Measurements from ENCODE around the gene SLC10A3.
"Not testable (repeated sequence)": the region's sequence is repeated elsewhere in the genome, so short reads cannot be mapped to it uniquely, and the experiment has no call there.

Gene SLC10A3

DNA sequence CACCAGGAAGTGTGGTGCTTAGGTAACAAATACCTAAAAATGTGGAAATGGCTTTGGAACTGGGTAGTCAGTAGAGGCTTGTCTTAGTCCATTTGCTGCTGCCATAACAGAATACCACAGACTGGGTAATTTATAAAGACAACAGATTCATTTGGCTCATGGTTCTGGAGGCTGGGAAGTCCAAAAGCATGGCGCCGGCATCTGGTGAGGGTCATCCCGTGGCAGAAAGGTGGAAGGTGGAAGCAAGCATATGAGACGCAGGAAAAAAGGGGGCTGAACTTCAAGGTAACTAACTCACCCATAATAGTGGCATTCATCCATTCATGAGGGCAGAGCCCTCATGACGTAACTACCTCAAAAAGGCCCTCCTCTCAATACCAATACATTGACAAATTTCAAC lies 19.0 kb upstream of the SLC10A3 start:
- DNase-seq (ENCODE audit: low read depth): no peak

DNA sequence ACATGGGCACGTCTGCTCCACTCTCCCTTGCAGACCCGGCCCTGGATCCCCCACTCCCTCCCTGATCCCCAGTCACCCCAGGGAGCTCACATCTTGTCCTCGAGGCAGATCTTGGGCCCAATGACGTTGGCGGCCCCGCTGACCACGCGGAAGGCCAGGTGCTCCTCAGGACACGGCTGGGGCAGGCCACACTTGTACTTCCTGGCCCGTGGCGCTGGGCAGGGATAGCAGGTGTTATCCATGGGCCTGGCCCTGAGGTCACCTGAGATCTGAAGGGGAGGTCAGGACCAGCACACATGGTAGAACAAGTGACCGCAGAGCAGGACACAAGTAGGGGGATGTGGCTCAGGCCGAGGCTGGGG lies 17.9 kb upstream of the SLC10A3 start:
- DNase-seq (ENCODE audit: low read depth): no peak

DNA sequence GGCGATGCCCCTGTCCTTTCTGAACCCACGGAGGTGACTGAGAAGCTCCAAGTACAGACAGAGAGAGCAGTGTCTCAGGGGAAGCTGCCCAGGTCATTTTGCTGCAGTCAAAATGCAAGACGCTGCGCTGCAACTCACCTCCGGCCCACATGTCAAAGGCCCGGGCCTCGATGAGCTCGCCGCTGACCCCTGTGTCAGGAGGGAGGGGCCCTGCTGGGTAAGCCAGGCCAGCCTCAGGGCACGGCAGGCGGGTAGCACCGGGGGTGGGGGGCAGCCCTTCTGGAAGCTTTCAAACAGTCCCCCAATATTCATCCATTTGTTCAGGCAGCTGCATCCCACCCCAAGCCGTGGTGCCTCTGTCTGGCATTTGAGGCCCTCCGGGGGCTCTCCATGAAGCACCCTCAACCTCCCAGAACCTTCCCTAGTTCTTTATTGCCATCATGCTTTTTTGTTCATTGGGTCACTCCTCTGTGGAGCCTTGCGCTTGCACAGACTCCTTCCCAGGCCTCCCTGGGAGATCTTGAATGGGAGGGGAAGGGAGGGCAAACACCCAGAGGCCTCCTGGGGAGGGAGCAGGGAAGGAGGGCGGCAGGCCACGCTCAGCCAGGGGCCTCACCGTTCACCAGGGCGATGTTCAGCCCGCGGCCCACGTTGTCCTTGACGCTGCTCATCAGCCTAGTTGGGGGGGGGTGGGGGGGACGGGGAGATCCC lies 17.4 kb upstream of the SLC10A3 start:
- DNase-seq (ENCODE audit: low read depth): no peak

DNA sequence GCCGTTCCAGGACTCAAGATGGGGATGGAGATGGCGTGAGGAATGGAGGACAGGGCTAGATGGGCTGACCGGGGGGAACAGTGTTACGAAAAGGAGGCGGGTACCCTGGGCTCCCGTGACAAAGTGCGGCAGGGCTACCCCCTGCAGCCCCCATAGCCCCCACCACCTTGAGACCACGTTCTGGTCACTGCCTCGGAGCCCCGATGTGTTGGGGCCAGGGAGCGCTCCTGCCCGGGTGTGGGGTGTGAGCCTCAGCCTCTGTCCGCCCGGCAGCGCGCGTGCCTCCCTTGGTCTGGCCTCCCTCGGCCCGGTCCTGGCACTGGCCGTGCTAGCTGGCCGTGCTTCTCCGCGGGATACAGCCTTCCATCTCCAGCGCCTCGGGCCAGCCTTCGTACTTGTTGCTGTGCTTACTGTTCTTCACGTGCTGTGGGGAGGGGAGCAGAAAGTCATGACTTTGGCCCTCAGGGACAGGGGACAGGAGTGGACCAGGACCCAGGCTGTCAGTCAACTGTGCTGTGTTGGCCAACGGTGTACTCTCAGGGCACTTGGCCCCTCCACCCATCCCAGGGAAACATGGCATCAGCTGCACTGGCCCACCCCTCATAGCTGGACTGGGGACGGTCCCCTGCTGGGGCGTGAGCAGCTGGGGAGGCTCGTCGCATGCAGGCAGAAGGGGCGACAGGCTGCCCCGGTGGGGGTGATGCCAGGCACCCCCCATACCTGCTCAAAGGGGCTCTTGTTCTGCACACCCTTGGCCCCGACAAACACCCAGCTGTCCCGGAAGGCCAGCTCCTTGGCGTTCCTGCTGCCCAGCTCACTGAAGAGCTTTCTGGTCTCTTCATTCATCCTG lies 16.3 kb upstream of the SLC10A3 start:
- DNase-seq (ENCODE audit: low read depth): no peak

DNA sequence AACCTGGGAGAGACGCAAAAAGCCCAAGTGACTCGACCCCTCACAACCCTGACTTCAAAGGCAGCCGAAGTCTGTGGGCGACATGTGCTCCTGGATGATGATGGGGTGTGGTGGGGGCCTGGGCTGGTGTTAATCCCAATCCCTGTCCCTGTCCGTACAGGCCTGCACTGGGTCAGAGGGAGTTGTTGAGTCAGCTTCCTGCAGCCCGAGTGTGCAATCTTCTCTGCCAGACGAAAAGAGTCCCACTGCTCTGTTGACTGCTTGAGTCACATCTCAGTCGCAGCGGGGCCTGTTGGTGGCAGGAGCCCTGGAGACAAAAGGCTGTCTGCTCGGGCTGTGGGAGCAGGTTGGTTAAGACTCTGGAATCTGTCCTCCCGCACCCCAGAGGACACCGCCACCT lies 15.3 kb upstream of the SLC10A3 start:
- no peak for DNase-seq (ENCODE audit: low read depth)

DNA sequence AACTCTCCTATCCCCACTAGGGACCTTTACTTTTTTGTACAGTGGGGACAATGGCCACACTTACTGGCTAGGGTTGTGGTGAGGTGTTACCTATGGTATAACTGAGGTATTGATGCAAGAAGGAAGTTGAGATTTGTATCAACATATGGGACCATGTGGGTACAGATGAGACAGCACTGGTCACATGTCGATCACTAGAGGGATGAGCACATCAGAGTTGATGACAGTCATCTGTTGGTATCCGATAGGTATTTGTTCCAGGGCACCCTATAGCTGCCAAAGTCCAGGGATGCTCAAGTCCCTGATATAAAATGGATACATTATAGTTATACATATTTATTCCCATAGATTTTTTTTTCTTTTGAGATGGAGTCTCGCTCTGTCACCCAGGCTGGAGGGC lies 12.6 kb upstream of the SLC10A3 start:
- no peak for DNase-seq (ENCODE audit: low read depth)

DNA sequence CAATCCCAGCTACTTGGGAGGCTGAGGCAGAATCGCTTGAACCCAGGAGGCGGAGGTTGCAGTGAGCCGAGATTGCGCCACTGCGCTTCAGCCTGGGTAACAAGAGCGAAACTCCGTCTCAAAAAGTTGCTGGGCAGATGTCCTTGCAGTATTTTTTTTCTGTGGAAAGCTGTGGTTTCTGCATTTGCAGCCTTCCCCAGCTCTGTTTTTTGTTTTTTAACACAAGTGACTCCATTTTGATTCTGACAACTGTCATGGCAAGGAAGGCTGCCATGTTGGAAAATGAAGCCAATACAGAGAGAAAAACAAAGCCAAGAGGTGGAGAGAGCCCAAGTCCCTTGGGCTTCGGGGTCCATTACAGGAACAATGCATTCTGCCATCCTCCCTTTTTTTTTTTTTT lies 11.7 kb upstream of the SLC10A3 start:
- DNase-seq (ENCODE audit: low read depth): no peak

DNA sequence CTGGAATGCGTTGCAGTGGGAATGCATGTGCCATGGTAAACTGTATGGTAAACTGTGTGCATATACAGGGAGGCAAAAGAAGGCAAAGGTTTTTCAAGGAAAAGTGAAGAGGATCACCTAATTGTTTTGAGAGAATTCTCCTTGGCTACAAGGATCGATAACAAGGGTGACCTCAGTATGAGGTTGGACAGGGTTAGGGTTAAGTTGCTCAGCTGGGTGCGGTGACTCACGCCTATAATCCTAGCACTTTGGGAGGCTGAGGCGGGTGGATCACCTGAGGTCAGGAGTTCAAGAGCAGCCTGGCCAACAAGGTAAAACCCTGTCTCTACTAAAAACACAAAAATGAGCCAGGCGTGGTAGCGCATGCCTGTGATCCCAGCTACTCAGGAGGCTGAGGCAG lies 11.0 kb upstream of the SLC10A3 start:
- not testable (repeated sequence) for DNase-seq (ENCODE audit: low read depth)

DNA sequence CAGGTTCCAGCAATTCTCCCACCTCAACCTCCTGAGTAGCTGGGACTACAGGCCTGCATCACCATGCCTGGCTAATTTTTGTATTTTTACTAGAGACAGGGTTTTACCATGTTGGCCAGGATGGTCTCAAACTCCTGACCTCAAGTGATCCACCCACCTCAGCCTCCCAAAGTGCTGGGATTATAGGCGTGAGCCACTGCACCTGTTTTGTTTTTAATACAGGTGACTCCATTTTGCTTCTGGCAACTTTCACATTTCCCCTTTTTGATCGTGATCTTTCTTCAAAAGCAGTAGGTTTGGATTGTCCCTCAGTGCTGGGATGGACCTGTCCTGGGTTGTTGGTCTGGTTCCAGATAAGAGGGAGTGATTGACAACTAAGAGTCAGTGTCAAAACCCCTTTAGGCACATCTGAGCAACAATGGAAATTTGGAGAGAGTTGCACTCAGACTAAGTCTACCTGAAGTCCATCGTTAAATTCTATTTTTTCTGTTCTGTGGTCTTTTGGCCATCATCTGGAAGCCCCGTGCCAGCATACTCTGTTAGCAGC lies 6.2 kb upstream of the SLC10A3 start:
- not testable (repeated sequence) for DNase-seq (ENCODE audit: low read depth)

DNA sequence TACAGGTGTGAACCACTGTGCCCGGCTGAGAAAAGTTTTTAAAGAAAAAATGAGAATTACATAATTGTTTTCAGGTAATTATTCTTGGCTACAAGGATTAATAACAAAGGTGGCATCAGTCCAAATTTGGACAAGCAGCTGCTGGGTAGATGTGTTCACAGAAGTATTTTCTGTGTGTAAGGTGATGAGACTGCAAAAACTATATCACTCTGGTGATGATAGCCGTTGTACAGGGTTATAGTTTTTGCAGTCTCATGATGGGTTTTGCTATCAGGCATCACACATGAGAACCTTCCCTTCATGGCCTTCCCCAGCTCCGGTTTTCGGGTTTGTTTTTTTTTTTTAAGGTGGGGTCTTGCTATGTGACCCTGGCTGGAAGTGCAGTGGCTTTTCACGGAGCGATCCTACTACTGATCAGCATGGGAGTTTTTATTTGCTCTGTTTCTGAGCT lies 5.1 kb upstream of the SLC10A3 start:
- DNase-seq (ENCODE audit: low read depth): no peak

DNA sequence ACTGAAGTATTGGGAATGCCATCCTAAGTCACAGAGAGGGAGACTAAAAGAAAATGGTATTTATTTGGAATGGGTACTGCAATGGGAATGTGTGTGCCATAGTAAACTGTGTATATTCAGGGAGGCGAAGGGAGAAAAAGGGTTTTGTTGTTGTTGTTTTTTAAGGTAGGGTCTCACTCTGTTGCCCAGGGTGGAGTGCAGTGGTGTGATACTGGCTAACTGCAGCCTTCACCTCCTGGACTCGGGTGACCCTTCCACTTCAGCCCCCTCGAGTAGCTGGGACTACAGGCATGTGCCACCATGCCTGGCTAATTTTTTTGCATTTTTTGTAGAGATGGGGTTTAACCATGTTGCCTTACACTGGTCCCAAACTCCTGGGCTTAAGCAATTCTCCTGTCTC lies 4.3 kb upstream of the SLC10A3 start:
- DNase-seq (ENCODE audit: low read depth): no peak

DNA sequence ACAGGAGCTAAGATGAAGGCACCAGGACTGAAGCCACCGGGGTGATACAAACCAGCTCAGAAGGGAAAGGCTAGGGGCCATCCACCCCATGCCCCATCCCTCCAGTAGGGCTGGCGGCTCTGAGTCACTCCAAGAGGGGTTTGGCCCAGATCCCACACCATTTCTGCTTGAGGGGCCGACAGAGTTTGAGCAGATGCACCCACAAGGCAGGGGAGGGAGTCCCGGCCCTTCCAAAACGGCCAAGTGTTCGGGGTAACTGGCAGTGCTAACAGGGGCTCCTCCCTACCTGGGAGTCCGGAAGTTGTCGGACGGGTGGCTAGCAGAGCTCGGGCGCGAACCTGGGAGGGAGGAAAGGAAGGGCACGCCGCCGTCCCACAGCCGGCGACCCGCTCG lies 412 bp downstream of the SLC10A3 start:
- no peak for DNase-seq (ENCODE audit: low read depth)

DNA sequence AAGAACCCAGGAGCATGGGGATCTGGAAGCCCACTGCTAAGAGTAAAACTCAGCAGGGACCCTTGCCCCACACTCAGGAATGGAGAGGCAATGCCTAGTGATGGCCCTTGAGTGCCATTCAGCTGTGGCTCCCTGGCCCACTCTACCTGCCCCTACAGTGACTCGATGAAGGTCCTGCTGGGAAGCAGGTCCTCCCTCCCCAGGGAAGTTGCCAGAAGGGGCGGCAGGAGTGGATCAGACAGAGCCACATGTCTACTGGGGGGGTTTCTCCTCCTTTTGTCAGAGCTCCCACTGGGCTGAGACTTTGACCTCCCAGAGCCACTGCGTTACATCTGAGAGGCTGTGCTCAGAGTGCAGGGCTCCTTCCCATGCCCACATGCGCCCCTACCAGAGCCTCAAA lies 1.2 kb downstream of the SLC10A3 start:
- no peak for DNase-seq (ENCODE audit: low read depth)

DNA sequence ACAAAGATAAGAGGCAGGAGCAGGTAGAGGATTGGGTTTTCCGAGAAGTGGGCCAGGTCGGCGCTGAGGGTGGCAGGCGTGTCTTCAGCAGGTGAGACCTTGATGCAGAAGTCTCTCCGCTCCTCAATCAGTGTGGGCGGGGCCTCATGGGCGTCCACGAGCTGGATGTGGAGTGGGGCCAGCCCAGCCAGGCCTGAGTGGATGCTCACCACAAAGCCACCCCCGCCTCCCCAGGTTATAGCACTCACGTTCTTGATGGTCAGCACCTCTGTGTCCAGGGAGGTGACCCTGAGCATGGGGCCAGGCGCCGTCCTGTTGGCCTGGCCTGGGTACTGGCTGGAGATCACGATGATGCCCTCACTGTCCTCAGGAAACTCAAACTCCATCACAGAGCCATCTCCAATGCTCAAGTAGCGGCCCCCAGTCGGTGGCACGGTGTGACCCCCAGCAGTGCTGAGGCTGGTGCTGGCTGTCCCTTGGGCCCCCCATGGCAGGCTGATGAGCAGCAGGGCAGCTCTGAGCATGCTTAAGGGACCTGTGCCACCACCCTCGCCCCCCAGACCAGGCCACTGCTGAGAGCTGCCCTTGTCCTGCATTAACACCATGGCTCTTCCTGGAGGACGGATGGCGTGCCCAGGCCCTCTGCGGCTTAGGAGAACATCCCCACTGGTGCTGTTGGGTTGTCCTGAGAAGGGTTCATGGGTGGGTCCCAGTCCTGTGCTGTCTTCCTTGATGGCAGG lies 1.9 kb downstream of the SLC10A3 start:
- no peak for DNase-seq (ENCODE audit: low read depth)

DNA sequence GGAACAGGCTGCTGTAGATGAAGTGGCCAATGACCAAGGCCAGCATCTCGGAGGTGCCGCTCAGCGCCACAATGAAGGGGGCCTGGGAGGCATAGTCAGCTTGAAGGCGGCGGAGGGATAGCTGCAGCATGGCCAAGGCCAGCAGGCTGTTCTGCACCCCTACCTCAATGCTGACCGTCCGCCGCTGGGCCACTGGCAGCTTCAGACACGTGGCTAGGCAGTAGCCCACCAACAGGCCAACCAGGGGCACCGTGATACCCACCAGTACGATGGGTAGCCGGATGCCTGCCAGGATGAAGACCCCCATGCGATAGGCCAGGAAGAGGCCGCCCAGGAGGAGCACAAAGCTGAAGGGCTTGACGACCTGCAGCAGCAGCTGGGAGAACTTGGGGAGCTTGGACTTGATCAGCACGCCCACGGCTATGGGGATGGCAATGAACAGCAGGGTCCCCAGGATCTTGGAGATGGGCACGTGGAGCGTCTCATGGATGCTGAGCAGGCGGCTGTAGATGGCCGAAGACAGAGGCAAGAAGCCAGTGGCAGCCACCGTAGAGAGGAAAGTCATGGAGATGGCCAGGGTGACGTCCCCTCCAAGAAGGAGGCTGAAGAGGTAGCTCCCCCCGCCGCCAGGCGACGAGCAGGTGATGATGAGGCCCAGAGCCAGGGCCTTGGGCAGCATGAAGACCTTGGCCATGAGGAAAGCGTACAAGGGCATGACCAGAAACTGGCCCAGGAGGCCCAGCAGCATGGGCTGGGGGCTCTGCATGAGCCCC lies 2.7 kb downstream of the SLC10A3 start:
- no peak for DNase-seq (ENCODE audit: low read depth)

DNA sequence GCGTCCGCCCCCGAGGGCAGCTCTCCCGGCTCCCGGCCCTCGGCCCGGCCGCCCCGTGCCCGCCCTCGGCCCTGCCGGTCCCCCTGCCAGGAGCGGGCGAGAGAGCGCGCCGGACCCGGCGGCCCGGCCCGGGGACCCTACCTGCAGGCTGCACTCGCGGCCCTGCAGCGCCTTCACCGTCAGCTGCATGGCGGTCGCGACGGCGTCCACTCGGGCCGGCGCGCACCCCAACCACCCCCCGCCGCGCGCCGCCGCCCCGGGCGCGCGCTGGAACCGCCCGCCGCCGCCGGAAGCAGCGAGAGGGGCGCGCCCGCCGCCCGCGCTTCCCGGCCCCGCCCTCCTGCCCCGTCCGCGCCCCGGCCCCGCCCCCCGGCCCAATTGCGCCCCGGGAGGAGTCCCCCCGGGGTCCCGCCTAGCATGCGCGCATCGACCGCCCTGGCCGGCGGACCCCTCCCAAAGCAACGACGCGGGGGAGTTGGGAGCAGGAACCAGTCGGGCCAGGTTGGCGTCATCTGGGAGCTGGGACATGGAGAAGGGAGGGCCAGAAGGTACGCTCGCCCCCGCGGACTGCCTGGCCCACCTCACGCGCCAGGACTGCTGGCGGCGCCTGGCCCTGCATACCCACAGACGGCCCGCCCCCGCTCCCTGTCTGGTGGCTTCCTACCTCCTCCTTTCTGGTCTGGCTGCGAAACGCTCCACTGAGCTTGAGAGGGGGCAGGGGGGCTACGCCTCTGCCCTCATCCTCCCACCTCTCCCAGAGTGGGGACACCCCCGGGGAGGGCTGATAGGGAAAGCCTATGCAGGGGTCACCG lies 3.8 kb downstream of the SLC10A3 start, which contains the start of gene UBL4A:
Gene UBL4A, minus strand, starts transcription at position 220 of the 812 bp plus-strand sequence. Its CDS starts 31 bp downstream, at position 189.
- no peak for DNase-seq (ENCODE audit: low read depth)

DNA sequence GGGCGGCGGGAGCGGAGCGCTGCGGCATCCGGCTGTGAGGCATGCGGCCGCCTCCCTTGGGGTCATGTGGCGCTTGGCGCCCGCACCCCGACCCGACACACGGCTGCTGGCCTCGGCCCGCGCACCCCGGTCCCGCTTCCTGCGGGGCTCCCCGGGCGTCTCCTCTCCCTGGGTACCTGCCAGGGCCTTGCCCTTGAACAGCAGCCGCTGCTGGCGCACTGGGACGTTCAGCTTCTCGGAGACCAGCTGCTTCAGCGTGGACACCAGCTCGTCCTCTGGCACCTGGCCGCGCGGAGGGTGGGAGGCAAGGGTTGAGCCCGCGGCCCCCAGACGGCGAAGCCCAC lies 4.4 kb downstream of the SLC10A3 start:
- no peak for DNase-seq (ENCODE audit: low read depth)

DNA sequence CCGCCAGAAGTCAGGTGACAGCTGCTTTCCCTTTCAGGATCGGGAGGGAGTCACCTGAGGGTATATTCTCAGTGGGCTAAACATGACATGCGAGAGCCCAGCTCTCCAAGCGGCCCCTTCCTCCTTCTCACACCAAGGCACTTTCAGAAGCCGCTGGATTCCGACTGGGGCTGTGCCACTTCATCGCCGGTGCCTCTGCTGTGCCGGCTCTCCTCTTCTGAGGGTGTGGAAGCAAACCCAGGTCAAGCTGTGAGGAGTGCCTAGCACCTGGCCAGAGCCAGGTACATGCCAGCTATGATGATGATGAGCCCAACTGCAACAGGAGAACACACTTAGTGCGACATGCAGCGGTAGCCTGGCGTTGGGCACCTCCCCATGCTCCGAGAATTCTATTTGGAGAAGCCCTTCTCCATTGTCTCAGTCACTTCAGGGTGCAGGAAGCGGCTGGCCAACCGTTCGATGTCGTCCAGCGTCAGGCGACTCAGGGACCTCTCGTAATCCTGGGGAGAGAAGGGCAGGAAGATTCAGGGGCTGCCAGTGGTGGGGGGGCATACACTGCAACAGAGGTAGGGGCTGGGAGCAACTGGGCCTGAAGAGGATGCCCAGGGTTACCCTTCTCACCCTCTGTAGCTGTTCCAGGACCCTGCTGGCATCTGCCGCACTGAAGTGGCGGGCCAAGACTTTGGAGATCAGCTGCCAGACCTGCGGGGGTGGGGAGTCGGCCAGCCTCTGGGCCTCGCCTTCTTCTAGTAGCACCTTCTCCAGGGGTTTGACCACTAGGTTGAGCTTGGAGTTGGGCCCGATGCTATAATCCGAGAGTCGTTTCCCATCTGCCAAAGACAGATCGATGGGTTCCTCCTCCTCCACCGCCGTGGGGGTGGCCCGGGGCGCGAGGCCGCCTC lies 5.0 kb downstream of the SLC10A3 start:
- no peak for DNase-seq (ENCODE audit: low read depth)

DNA sequence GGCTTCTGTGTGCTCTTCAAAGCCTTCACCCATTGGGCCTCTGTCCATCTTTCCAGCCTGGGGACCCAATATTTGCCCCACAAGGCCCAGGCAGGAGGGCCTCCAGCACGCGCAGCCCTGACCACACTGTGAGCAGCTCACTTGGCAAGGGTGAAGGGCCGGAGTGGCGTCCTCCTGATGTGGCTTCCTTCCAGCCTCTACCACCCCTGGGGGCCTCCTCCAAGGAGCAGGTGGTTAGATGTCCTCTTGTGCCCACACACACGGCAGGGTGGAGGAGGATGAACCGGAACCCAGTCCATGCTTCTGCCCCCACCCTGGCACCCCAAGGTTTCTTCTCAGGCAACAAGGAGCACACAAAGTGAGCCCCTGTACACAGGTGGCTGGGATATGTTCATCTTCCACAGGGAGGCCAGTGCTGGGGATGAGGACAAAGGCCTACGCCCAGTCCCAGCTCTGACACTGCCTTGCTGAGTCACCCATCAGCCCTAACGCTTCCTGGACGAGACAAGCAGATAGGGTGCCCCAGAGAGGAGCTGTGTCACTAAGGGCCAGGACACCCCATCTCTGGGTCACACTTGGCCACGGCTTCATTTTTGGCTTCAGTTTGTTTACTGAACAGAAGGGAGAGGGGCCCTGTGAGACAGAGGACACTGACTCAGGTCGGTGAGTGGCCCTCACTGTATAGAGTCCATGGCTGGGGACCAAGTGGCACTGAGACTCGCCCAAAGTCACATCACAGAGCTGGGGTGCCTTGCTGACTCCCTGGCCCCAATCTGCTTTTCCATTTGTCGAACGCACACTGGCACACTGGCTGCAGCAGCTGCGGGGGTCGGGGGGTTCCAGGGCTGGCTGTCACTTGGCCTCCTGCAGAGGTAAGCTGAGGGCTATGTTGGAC lies 5.9 kb downstream of the SLC10A3 start:
- no peak for DNase-seq (ENCODE audit: low read depth)

Data from stimulated activated CD8-positive, alpha-beta memory T cell treated with anti-CD3 and anti-CD28 coated beads, Interleukin-15, amount 100 ng/mL, for 1 hour (primary cell).